Measurements from ENCODE around the gene CD109. TPM values are rescaled to one million over a fixed set of nuclear protein-coding genes. Genes with fewer than 3 reads are reported as not detected.

The CD109 gene
- total and polyA plus RNA-seq, 2 of the 8 experiments (the other 6 are each of a cell fraction or from before 2014, with no cell fraction given), result 1.4 to 5.3 TPM

- Histone ChIP-seq H3K27me3 (replicated peaks in 1 of 4; ENCODE audit: control insufficient read depth in 3 of 4, extremely low read depth in 1 of 4, insufficient read depth in 3 of 4, low read length in 3 of 4) (no peaks in the 10 kb centered on the region), H2BK5ac (ENCODE audit: low read depth, low read length) (no peak overlapping the region), H2BK12ac (ENCODE audit: low read depth, low read length) (no peak overlapping the region), H3K18ac (ENCODE audit: extremely low read depth, low read length) (0 out of 2 replicates have a peak overlapping the region, but pooled peaks have one; percentile 38), H3K9me3 (ENCODE audit: insufficient read depth in 2 of 2, low read depth in 1 of 2, low read length in 1 of 2) (no peaks in the 10 kb centered on the region), H2AK5ac (ENCODE audit: low read depth, low read length) (no peak overlapping the region), H3K4me1 (replicated peaks in 1 of 4; ENCODE audit: control insufficient read depth in 3 of 4, insufficient read depth in 4 of 4, low read length in 3 of 4) (no peaks in the 10 kb centered on the region), H4K20me1 (replicated peaks in 1 of 2; ENCODE audit: control insufficient read depth in 1 of 2, insufficient read depth in 2 of 2, low read length in 2 of 2) (no peaks in the 10 kb centered on the region), H4K5ac (ENCODE audit: insufficient read length, low read depth, low read length) (no peak overlapping the region), H3K4ac (replicated peaks; ENCODE audit: insufficient read length, low read depth, low read length) (no peak overlapping the region), H2BK120ac (replicated peaks; ENCODE audit: low read depth, low read length) (no peak overlapping the region), H3K27ac (ENCODE audit: low read depth, low read length) (no peak overlapping the region), H4K91ac (replicated peaks; ENCODE audit: insufficient read length, low read length) (no peak overlapping the region), H2AFZ (ENCODE audit: low read length) (no peak overlapping the region), H3K23ac (ENCODE audit: insufficient read length) (no peak overlapping the region), H4K8ac (ENCODE audit: extremely low read depth, insufficient read depth, low read length) (no peak overlapping the region), H3K79me1 (ENCODE audit: low read depth, low read length) (no peaks in the 10 kb centered on the region), H3K36me3 (ENCODE audit: control insufficient read depth in 2 of 4, insufficient read depth in 4 of 4, low read length in 3 of 4) (no peaks in the 10 kb centered on the region), H3K14ac (ENCODE audit: insufficient read length) (no peak overlapping the region), H3K4me2 (ENCODE audit: insufficient read depth in 1 of 2, low read depth in 2 of 2, low read length in 2 of 2) (no peak overlapping the region), H3K9ac (replicated peaks in 1 of 4; ENCODE audit: extremely low read depth in 1 of 4, low read depth in 3 of 4, low read length in 3 of 4) (no peak overlapping the region), H3K23me2 (ENCODE audit: low read depth, low read length) (no peaks in the 10 kb centered on the region), H2BK20ac (ENCODE audit: low read length) (no peak overlapping the region), H3K79me2 (ENCODE audit: control insufficient read depth in 1 of 2, insufficient read depth in 2 of 2, low read length in 2 of 2) (no peaks in the 10 kb centered on the region), H3K56ac (replicated peaks; ENCODE audit: insufficient read length, low read depth, low read length) (no peak overlapping the region), H2BK15ac (ENCODE audit: low read length) (no peak overlapping the region), H3K4me3 (ENCODE audit: extremely low read depth in 1 of 4, insufficient read depth in 2 of 4, low read depth in 3 of 4, low read length in 4 of 4) (no peak overlapping the region)
- WGBS, 2 experiments (ENCODE audit: extremely low coverage in 1 of 2, insufficient coverage in 1 of 2, insufficient read length in 1 of 2, insufficient replicate concordance in 2 of 2, low coverage in 1 of 2, low lambda C conversion rate in 2 of 2, missing lambda C conversion rate in 1 of 2), result 90% methylated on average over 8 of the region's 8 CpGs; no CpG with 5 or more reads in 1 of the 2 experiments
- ChIA-PET POLR2A (ENCODE audit: partially characterized antibody) (no interaction called here), CTCF (ENCODE audit: partially characterized antibody) (interaction anchor here (1.1 to 2.1 kb wide), 2 partner anchors 28 to 29 kb away, joined by 3 to 10 read pairs; no protein-coding TSS in a partner anchor)
- TF ChIP-seq CHD2 (IDR thresholded peaks at IDR 0.05; ENCODE audit: low read length), result no peak
- FAIRE-seq (no peak), DNase-seq (ENCODE audit: low read depth in 1 of 2, low spot score in 2 of 2) (no peak)
Measured at GRCh38 chr6:73704260-73704659, 8.3 kb downstream of the CD109 start.

Data from H1 (cell line).